Spleen (tissue), 11 donors: ENCODE measurements around the gene ENTPD1. TPM values are rescaled to one million over a fixed set of nuclear protein-coding genes. Genes with fewer than 3 reads are reported as not detected.

ENCODE experiments used
- DNase-seq: peaks from one replicate; pipeline ENCODE4 v3.0.0-alpha.2; 2020
- H3K27ac ChIP-seq, 8 donors: fragments of 200-600 bp; sonication (generic) in 7 of 8; 1 replicate in 4 of 8; 2 replicates in 4 of 8; pipeline versions ENCODE4 v1.5.0 to v1.8.0; 2016 to 2021; ENCODE audit warnings: inconsistent platforms in 4 of 8, mild to moderate bottlenecking in 4 of 8, moderate library complexity in 1 of 8
- H3K27me3 ChIP-seq, 7 donors: fragments of 200-600 bp; sonication (generic) in 6 of 7; replicated peaks in 1 of 7; 1 replicate in 4 of 7; 2 replicates in 3 of 7; pipeline versions ENCODE4 v1.5.0 to v1.8.0; 2016 to 2021; ENCODE audit warnings: inconsistent platforms in 3 of 7, mild to moderate bottlenecking in 1 of 7
- H3K36me3 ChIP-seq, 6 donors: fragments of 200-600 bp; sonication (generic) in 5 of 6; 1 replicate in 4 of 6; 2 replicates in 2 of 6; pipeline versions ENCODE4 v1.5.0 to v1.8.0; 2016 to 2021; ENCODE audit warnings: inconsistent platforms in 2 of 6
- H3K4me1 ChIP-seq, 6 donors: fragments of 200-600 bp; sonication (generic) in 5 of 6; 1 replicate in 3 of 6; 2 replicates in 3 of 6; pipeline versions ENCODE4 v1.5.0 to v1.8.0; 2016 to 2021; ENCODE audit warnings: inconsistent platforms in 3 of 6
- H3K4me3 ChIP-seq, 8 donors: fragments of 200-600 bp; sonication (generic) in 7 of 8; 1 replicate in 4 of 8; 2 replicates in 4 of 8; pipeline versions ENCODE4 v1.5.0 to v1.8.0; 2016 to 2021; ENCODE audit warnings: inconsistent platforms in 4 of 8, mild to moderate bottlenecking in 4 of 8, moderate library complexity in 2 of 8
- H3K9me3 ChIP-seq, 8 donors: fragments of 200-600 bp; sonication (generic) in 7 of 8; 1 replicate in 4 of 8; 2 replicates in 4 of 8; pipeline versions ENCODE4 v1.5.0 to v1.8.0; 2016 to 2021; ENCODE audit warnings: inconsistent platforms in 4 of 8
- POLR2A ChIP-seq, 3 donors: fragments of 450-650 bp; IDR thresholded peaks; one replicate each; pipeline ENCODE4 v1.5.1; 2017; ENCODE audit warnings: antibody characterized with exemption in 3 of 3, mild to moderate bottlenecking in 1 of 3
- POLR2AphosphoS5 ChIP-seq, 3 donors: sonication (generic); formaldehyde crosslinking; IDR thresholded peaks; one replicate each; pipeline ENCODE4 v1.5.1; 2017; ENCODE audit warnings: antibody characterized with exemption in 3 of 3
- whole genome bisulfite sequencing, 5 donors: extraction: QIAGEN DNeasy Blood & Tissue Kit in 3 of 5; methylation state at CpG; one replicate each; pipeline versions ENCODE4 v1.1.5 to v1.1.7; 2013 to 2018; 5-methylcytosine and 5-hydroxymethylcytosine counted together
- intact Hi-C: fragments of 100-400 bp; cut with DNase I; formaldehyde crosslinking; loops from one replicate; pipeline ENCODE4 v1.15.0; 2023; ENCODE audit warnings: low total_unique reads
- polyA plus RNA-seq, 3 donors: library from polyadenylated mRNA; stranded (reverse); fragments of 200-250 nt; gene quantifications; one replicate each; pipeline ENCODE4 v1.2.1, GENCODE V29; 2013
- total RNA-seq, 7 donors: library from RNA; depleted of rRNA in 3 of 7; stranded (reverse); fragments of >200 nt in 3 of 7; fragmentation: NEBNext Ultra II Directional in 4 of 7; extraction: Animal tissue kit (Norgen Biotek cat#: 25700) in 4 of 7; gene quantifications; one replicate each; pipeline versions ENCODE4 v1.1.0 to v1.2.1, GENCODE V29; 2016 to 2021
- TF ChIP-seq, protein P1 (sequence below), 11 experiments: fragments of 200-600 bp in 7 of 11; fragments of 450-650 bp in 4 of 11; sonication (generic) in 4 of 11; IDR thresholded peaks in 8 of 11; conservative IDR thresholded peaks in 3 of 11; 1 replicate in 7 of 11; 2 replicates in 4 of 11; pipeline versions ENCODE4 v1.4.0 to v1.8.0; 2016 to 2021; ENCODE audit warnings: antibody characterized with exemption in 11 of 11, inconsistent platforms in 4 of 11, mild to moderate bottlenecking in 1 of 11
- donor health status: healthy with polysubstance abuse.
- donor health status: DM: no; HTN: no; CAD: no; lungs with moderate emphysema.
- donor health status: DM: no; HTN: no; CAD: no.
- donor health status: Bipolar disorder and iron deficiency.
- donor health status: healthy.
- donor health status: DM: no; HTN: no; CAD: no.
- donor health status: DM: yes; HTN: yes; CAD: no.

ENTPD1 gene
- total and polyA plus RNA-seq, 10 donors = 14.1 to 92.9 (median 62.9) TPM

DNA sequence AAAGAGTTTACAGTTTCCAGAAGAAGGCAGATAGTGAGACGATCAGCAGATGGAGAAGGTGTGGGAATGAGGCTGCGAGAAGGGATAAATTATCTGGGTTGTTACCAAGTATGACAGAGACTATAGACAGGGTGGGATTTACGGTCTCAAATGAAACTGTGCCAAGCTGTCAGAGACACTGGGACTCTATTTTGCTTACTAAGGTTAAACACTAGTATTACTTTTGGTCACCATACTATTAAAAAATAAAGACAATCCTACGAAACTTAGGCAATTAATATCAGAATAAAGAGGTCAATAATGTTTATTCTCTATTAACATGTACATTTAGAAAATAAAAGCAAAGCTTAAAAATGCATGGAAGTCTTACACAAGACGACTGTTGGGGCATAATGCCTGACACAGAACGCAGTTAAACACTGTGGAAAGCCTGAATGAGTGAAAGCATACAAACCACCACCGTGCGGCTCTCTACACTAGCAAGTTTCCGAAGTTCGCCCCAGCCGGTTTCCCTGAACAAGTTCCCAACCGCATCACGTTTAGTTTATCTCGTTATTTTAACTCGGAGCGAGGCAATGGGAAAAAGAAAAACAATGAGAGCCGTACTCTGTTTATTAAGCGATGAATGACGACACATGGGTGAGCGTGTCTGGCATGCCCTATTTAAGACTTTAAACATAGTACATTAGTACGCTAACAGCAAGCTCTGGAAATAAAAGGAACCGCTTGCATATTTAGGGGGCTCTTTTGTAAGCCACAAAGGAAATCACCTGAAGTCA, 150.9 kb downstream of the ENTPD1 start:
- Histone ChIP-seq H3K4me3 (peak overlapping the region; percentile 71 to 96 (median 80)), H3K36me3 (peaks cover 0 to 22% (median 3%) of the 10 kb centered on the region in 6 donors), H3K4me1 (peaks cover 4 to 38% (median 17%) of the 10 kb centered on the region in 6 donors), H3K9me3 (no peaks in the 10 kb centered on the region), H3K27ac (peak overlapping the region; percentile 71 to 91 (median 86)), H3K27me3 (no peaks in the 10 kb centered on the region)
- intact Hi-C loops = no loop called here
- TF ChIP-seq, protein P1, sequence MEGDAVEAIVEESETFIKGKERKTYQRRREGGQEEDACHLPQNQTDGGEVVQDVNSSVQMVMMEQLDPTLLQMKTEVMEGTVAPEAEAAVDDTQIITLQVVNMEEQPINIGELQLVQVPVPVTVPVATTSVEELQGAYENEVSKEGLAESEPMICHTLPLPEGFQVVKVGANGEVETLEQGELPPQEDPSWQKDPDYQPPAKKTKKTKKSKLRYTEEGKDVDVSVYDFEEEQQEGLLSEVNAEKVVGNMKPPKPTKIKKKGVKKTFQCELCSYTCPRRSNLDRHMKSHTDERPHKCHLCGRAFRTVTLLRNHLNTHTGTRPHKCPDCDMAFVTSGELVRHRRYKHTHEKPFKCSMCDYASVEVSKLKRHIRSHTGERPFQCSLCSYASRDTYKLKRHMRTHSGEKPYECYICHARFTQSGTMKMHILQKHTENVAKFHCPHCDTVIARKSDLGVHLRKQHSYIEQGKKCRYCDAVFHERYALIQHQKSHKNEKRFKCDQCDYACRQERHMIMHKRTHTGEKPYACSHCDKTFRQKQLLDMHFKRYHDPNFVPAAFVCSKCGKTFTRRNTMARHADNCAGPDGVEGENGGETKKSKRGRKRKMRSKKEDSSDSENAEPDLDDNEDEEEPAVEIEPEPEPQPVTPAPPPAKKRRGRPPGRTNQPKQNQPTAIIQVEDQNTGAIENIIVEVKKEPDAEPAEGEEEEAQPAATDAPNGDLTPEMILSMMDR (IDR thresholded peaks at IDR 0.05 in 8 of 11, conservative IDR thresholded peaks at IDR 0.05 in 3 of 11) = peak in 1 of 11 experiments; percentile 30
- TF ChIP-seq POLR2AphosphoS5 (IDR thresholded peaks at IDR 0.05) = no peak
- no peak for TF ChIP-seq POLR2A (IDR thresholded peaks at IDR 0.05)
- peak; percentile 76 for DNase-seq
- 12 to 13% (median 12%) methylated on average over 22 of the region's 22 CpGs for WGBS, 5 donors

DNA sequence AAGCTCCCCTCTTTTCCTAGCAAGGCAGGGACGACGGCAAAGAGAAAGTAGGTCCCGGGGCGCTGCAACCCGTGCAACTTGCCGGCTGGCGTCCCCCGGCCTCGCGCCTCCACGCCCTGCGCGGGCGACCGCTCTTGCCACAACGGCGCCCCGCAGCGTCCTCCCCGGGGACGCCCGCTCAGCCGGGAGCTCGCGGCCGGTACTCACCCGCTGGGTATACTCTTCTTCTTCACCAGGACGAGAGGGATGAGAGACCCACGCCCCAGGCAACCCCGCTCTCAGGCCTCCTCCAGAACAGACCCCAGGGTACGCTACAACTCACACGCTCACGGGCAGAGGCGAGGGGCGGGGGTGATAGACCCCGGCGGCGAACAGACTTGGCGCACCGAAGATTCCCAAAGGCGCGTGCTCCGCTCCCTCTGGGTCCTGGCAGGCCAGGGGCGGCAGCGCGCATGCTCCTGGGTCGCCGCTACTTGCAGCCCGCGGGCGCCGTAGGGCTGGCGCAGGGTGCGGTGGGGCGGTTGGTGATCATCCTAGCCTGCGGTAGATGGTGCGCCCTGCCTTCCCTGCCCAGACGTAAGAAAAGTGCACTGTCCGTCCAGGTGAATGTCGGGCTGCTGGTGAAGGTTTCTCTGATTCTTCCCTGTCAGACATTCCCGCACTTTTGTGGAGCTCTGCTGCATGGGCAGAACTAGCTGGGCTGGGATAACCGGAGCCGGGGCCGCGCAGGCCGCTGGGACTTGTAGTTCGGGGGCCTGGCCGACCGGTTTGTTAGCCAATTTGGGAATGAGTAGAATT, 151.7 kb downstream of the ENTPD1 start, which contains the start of gene CC2D2B:
Gene CC2D2B, plus strand, starts transcription at position 520 of the 798 bp plus-strand sequence. CDS start 3,349 bp downstream, outside the sequence.
- Histone ChIP-seq H3K9me3 (no peaks in the 10 kb centered on the region), H3K36me3 (peaks cover 0 to 19% (median 3%) of the 10 kb centered on the region in 6 donors), H3K4me1 (peaks cover 4 to 31% (median 16%) of the 10 kb centered on the region in 6 donors), H3K27me3 (no peaks in the 10 kb centered on the region), H3K27ac (peak within 1 kb of the TSS; percentile 71 to 91 (median 86)), H3K4me3 (peak within 1 kb of the TSS; percentile 71 to 96 (median 80))
- intact Hi-C loops = no loop called here
- 0 to 1% (median 0%) methylated on average over 36 to 69 of the region's 69 CpGs for WGBS, 5 donors
- DNase-seq = peak; percentile 94
- TF ChIP-seq POLR2AphosphoS5 (IDR thresholded peaks at IDR 0.05) (peak; percentile 73 to 86 (median 85)), POLR2A (IDR thresholded peaks at IDR 0.05) (no peak)
- TF ChIP-seq, protein P1 (IDR thresholded peaks at IDR 0.05 in 8 of 11, conservative IDR thresholded peaks at IDR 0.05 in 3 of 11) = peak in 1 of 11 experiments; percentile 5

DNA sequence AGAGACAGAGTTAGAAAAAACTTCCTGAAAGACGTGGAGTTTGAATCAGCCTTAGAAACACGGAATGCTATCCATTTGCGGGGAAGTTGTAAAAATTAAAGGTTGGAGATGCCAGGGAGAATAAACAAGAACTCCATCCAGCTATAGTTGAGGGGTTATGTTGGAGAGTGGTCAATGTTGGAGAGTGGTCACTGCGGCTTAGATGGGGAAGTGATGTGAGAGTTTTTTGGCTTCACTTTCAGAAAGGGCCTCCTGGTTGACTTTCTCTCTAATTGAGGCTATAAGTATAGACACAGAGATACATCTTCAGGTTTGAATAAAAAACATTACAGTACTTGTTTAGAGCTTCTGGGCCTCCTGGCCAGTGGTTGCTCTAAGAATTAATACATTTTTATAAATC, 152.5 kb downstream of the ENTPD1 start:
- 58 to 69% (median 66%) methylated on average over 4 of the region's 4 CpGs for WGBS, 5 donors

More for the DNA sequence above, 152.5 kb downstream of the ENTPD1 start:
- H3K9me3 ChIP-seq = no peaks in the 10 kb centered on the region
- DNase-seq = no peak
- TF ChIP-seq POLR2A (IDR thresholded peaks at IDR 0.05) (no peak), POLR2AphosphoS5 (IDR thresholded peaks at IDR 0.05) (no peak)
- TF ChIP-seq, protein P1 (IDR thresholded peaks at IDR 0.05 in 8 of 11, conservative IDR thresholded peaks at IDR 0.05 in 3 of 11) = no peak
- H3K4me1 ChIP-seq = peaks cover 4 to 23% (median 11%) of the 10 kb centered on the region in 6 donors
- H3K36me3 ChIP-seq = peaks cover 0 to 11% (median 0%) of the 10 kb centered on the region in 6 donors
- peak overlapping the region in 3 of 8 donors; percentile 88 to 91 (median 90) for H3K27ac ChIP-seq
- intact Hi-C loops = no loop called here
- H3K27me3 ChIP-seq = no peaks in the 10 kb centered on the region
- peak overlapping the region in 4 of 8 donors; percentile 71 to 96 (median 79) for H3K4me3 ChIP-seq
